ENCODE results near the gene FERMT1. TPM values are rescaled to one million over a fixed set of nuclear protein-coding genes. Genes with fewer than 3 reads are reported as not detected.
A peak's percentile ranks its signal among the peaks of the same experiment; 100 is the strongest.

The FERMT1 gene
- polyA plus RNA-seq, 1 donor (not counting 4 experiments of a cell fraction or from before 2014, with no cell fraction given): 134 TPM

DNA sequence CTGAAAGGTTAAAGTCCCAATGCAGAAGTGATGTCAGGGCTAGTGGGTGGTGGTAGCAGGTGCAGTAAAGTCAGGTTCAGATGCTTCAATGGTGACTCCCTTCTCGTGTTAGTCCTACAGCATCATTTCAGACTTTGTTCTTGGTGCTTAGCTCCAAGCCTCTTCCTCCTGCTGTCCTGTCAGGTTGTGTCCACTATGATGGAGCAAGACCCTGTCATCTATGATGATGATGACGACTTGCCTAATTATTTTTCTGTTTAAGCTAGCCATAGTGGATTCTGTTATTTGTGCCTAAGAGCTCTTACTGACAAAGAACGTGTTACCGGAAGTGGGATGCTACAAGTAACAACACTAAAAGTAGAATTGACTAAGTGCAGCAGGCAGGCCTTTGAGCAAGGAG, 5.0 kb upstream of the FERMT1 start:
- H3K4me2 ChIP-seq (ENCODE audit: control insufficient read depth, extremely low read depth, insufficient read depth, low read depth, low read length): no peak overlapping the region
- DNase-seq (ENCODE audit: low read depth, low spot score) (no peak), FAIRE-seq (no peak)
- H3K27ac ChIP-seq (ENCODE audit: control insufficient read depth, insufficient read depth, low read length): no peak overlapping the region
- no peaks in the 10 kb centered on the region for H3K27me3 ChIP-seq (ENCODE audit: control insufficient read depth, extremely low read depth, insufficient read depth, low read length)
- peaks cover 17% of the 10 kb centered on the region for H3K4me1 ChIP-seq (ENCODE audit: control insufficient read depth, extremely low read depth, insufficient read depth, low read length)
- no peak overlapping the region for H2AFZ ChIP-seq (ENCODE audit: control insufficient read depth, low read length)
- H3K36me3 ChIP-seq (ENCODE audit: control insufficient read depth in 2 of 2, extremely low read depth in 1 of 2, insufficient read depth in 2 of 2, low read length in 2 of 2): no peaks in the 10 kb centered on the region
- H3K9ac ChIP-seq (ENCODE audit: control insufficient read depth, extremely low read depth, insufficient read depth, low read length): no peak overlapping the region
- no peaks in the 10 kb centered on the region for H3K9me3 ChIP-seq (ENCODE audit: control insufficient read depth, low read depth, low read length)
- no peaks in the 10 kb centered on the region for H3K79me2 ChIP-seq (ENCODE audit: control insufficient read depth, insufficient read depth, low read length)
- dilution Hi-C loops (cut with MboI; ENCODE audit: extremely low pct_ligation_motif_present, low sequenced_read_pairs): no loop called here
- TF ChIP-seq EZH2 (IDR thresholded peaks at IDR 0.05; ENCODE audit: low read length): no peak
- TF ChIP-seq, protein P1, sequence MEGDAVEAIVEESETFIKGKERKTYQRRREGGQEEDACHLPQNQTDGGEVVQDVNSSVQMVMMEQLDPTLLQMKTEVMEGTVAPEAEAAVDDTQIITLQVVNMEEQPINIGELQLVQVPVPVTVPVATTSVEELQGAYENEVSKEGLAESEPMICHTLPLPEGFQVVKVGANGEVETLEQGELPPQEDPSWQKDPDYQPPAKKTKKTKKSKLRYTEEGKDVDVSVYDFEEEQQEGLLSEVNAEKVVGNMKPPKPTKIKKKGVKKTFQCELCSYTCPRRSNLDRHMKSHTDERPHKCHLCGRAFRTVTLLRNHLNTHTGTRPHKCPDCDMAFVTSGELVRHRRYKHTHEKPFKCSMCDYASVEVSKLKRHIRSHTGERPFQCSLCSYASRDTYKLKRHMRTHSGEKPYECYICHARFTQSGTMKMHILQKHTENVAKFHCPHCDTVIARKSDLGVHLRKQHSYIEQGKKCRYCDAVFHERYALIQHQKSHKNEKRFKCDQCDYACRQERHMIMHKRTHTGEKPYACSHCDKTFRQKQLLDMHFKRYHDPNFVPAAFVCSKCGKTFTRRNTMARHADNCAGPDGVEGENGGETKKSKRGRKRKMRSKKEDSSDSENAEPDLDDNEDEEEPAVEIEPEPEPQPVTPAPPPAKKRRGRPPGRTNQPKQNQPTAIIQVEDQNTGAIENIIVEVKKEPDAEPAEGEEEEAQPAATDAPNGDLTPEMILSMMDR (optimal IDR thresholded peaks at IDR 0.05 in 1 of 3, IDR thresholded peaks at IDR 0.05 in 1 of 3, conservative IDR thresholded peaks at IDR 0.05 in 1 of 3; ENCODE audit: extremely low read depth in 1 of 3, insufficient read depth in 2 of 3, low read length in 3 of 3): no peak
- H3K4me3 ChIP-seq (ENCODE audit: control insufficient read depth in 2 of 3, extremely low read depth in 1 of 3, insufficient read depth in 2 of 3, low read depth in 1 of 3, low read length in 3 of 3): no peak overlapping the region
- no peaks in the 10 kb centered on the region for H4K20me1 ChIP-seq (ENCODE audit: control insufficient read depth, extremely low read depth, insufficient read depth, low read length)
- no peaks in the 10 kb centered on the region for H3K9me1 ChIP-seq (ENCODE audit: control insufficient read depth, extremely low read depth, insufficient read depth, low read length)

DNA sequence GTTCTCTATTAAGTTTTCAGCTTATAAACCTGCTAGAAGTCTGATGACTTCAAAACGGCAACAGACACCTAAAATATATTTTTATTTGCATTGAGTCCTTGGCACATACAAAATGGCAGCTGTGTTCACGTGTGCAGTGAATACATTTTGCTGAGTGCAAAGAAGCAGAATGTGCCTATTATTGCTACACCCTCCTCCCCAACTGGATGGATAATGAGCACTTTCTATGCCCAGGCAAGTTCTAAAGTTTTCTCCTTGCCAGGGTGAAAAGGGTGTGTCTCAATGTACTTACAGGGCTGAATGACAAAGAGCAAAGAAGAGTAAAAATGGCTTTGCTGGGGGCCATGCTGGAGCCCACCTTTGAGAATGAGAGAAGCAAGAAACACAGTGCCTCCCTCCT, 4.0 kb upstream of the FERMT1 start:
- H4K20me1 ChIP-seq (ENCODE audit: control insufficient read depth, extremely low read depth, insufficient read depth, low read length): no peaks in the 10 kb centered on the region
- H3K36me3 ChIP-seq (ENCODE audit: control insufficient read depth in 2 of 2, extremely low read depth in 1 of 2, insufficient read depth in 2 of 2, low read length in 2 of 2): no peaks in the 10 kb centered on the region
- H3K4me1 ChIP-seq (ENCODE audit: control insufficient read depth, extremely low read depth, insufficient read depth, low read length): peaks cover 17% of the 10 kb centered on the region
- dilution Hi-C loops (cut with MboI; ENCODE audit: extremely low pct_ligation_motif_present, low sequenced_read_pairs): no loop called here
- no peak overlapping the region for H3K4me2 ChIP-seq (ENCODE audit: control insufficient read depth, extremely low read depth, insufficient read depth, low read depth, low read length)
- H3K79me2 ChIP-seq (ENCODE audit: control insufficient read depth, insufficient read depth, low read length): peaks cover 5% of the 10 kb centered on the region
- FAIRE-seq (peak; percentile 55), DNase-seq (ENCODE audit: low read depth, low spot score) (no peak)
- H3K27ac ChIP-seq (ENCODE audit: control insufficient read depth, insufficient read depth, low read length): no peak overlapping the region
- no peaks in the 10 kb centered on the region for H3K9me3 ChIP-seq (ENCODE audit: control insufficient read depth, low read depth, low read length)
- H3K4me3 ChIP-seq (ENCODE audit: control insufficient read depth in 2 of 3, extremely low read depth in 1 of 3, insufficient read depth in 2 of 3, low read depth in 1 of 3, low read length in 3 of 3): no peak overlapping the region
- H3K9ac ChIP-seq (ENCODE audit: control insufficient read depth, extremely low read depth, insufficient read depth, low read length): no peak overlapping the region
- H3K9me1 ChIP-seq (ENCODE audit: control insufficient read depth, extremely low read depth, insufficient read depth, low read length): no peaks in the 10 kb centered on the region
- no peaks in the 10 kb centered on the region for H3K27me3 ChIP-seq (ENCODE audit: control insufficient read depth, extremely low read depth, insufficient read depth, low read length)
- peak overlapping the region; percentile 62 for H2AFZ ChIP-seq (ENCODE audit: control insufficient read depth, low read length)
- TF ChIP-seq EZH2 (IDR thresholded peaks at IDR 0.05; ENCODE audit: low read length): no peak
- TF ChIP-seq, protein P1 (optimal IDR thresholded peaks at IDR 0.05 in 1 of 3, IDR thresholded peaks at IDR 0.05 in 1 of 3, conservative IDR thresholded peaks at IDR 0.05 in 1 of 3; ENCODE audit: extremely low read depth in 1 of 3, insufficient read depth in 2 of 3, low read length in 3 of 3): no peak

Data from keratinocyte (primary cell).